NCI-H446 treated with DMSO at 0.1 percent for 48 hours (cell line): Measurements from ENCODE around the gene ZNF283.
A peak's percentile ranks its signal among the peaks of the same experiment; 100 is the strongest.

Experiments
- DNase-seq: peaks from one replicate; lab custom pipeline; 2025; lab: John Stamatoyannopoulos, UW

The ZNF283 gene

DNA sequence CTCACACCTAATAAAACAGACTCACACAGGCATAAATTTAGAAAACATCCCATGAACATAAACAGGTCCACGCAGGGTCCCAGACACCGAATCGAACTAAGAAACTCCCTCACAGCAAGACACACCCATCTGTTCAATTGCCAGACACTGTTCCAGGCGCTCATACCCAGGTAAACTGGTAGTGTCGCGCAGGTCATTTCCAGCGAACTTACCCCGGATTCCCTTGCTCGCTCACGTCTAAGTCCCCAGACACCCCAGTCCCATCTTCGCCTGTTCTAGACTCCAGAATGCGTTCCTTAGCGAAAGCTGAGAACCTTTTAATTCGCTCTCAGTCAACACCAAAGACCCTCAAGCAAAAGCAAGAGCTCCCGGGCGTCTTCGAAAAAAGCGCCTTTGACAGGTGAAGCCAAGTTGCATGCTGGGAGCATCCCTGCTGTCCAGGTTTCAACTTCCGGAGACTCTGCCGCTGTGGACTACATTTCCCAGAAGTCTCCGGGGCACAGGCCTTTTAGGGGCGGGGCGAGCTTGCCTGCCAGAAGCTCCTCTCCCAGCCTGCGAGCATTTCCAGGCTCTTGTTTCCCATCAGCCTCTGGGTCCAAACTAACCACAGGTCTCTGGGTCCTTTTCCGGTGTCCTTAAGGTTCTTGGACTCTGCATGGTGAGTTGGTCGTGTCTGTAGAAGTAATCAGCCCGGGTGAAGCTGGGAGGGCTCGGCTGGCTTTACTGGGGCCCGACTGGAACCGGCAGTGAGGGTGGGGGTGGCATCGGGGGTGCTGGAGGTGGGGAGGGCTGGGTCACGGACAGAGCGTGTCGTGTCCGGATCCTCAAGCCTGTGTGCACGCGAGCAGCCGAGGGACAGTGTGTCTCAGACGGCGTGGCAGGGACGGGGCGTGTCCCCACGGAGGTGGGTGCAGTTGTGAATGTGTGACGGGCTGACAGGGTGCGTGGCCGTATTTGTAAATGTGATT is at the start of gene ZNF283:
Gene ZNF283, plus strand, starts transcription at position 535 of the 968 bp plus-strand sequence. CDS start 6,184 bp downstream, outside the sequence.
- peak; percentile 70 for DNase-seq

DNA sequence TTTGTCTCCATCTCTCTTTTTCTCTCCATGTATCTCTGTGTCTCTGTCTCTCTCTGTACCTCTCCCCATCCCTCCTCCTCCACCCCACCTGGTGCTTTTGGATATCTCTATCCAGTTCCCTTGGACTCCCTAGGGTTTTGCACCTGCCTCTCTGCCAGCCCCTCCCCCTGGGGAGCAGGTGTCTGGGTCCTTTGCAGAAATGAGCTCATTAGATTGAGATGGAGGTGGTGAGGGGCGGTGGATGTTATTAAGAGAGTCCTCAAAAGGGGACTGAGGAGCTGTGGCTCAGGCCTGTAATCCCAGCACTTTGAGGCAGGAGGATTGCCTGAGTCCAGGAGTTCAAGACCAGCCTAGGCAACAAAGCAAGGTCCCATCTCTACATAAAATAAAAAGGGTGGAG is 48.5 kb upstream of the ZNF283 start:
- DNase-seq: no peak

DNA sequence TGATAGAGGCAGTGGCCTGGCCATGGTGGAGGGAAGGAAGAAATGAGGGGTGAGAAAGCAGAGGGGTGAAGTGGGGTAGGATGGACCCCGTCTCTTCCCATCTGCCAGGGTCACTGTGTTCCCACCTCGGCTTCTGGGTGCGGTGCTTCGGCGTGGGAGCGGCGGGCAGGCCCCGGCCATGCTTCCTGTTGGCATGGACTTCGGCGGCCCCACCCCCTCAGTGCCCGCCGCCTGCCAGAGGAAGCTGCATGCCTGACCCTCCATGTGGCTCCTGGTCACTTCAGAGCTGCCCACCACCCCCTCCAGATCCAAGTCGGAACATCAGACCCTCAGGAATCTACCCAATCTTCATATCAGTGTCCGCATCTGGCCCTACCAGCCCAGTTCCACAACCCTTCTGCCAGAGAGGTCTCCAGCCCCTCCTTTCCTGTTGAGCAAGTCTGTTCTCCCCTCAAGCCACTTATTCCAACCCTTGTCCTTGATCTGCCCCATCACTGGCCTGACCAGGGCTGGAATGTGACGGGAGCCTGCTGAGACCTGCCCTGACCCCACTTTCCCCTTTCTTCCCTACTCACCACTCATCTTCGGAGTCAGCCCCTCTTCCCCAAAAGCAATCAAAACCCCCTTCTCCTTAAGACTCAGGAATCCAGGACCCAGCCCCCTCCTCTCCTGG is 47.8 kb upstream of the ZNF283 start:
- no peak for DNase-seq

GRCh38 chr19:43779820-43780219 is 47.3 kb upstream of the ZNF283 start:
- DNase-seq: no peak

DNA sequence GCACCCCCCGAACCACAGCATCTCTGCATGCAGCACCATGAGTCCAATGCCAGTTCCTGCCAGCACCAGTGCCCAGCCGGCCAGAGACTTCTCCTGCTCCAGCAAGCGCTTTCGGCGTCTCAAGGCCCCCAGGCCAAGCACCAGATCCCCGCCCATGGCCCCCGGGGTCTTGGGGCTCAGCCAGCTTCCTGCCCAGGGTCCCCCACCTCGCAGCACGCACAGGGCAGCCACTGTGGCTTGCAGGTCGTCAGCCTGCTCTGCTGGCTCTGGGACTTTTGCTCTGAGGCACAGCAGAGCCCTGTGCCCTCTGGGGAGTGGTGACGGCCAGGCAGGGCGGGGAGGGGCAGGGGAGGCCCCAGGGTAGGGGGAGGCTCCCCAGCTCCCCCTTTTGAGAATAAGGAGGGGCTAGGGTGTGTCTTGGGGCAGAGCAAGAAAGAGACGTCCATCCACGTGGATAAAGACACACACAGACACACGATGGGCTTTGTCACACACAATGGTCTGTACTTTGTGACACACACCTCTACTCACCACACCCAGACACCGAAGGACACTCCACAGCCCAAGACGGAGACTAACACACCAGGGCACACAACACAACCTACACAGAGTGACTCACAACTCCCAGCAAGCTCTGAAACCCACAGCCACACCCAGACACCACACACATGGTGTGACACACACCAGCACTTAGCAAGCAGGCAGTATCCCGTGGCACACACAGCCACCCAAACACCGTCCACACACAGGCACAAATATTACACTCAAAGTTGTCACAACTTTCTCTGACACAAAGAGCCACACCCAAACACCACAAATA is 46.2 kb upstream of the ZNF283 start, which contains the start of gene KCNN4:
Gene KCNN4, minus strand, starts transcription at position 268 of the 820 bp plus-strand sequence. Its CDS starts 112 bp downstream, at position 156.
- DNase-seq: no peak

DNA sequence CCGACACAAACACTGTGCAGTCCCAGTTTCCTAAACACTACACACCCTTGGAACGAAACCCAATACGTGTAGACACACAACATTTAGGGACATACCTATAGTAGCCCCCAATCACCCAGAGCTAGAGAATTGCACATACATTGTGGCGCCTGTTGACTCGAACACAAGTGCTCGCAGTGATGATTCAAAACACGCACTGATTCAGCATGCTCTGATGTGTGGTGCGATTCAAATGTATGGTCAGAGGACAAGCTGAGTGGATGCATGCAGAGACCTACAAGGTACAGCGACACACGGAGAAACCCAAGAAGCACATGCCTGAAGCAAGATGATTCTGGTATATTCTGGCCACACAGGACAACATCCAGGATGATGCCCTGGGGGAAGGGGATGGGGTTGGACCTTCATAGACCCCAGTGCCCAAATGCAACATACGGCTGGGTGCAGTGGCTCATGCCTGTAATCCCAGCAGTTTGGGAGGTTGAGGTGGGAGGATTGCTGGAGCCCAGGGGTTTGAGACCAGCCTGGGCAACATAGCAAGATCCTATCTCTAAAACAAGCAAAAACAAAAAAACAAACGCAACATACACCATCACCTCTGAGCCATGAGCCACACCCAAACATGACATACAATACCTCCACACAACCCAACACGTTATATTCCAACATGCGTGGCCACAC is 45.4 kb upstream of the ZNF283 start:
- DNase-seq: no peak

DNA sequence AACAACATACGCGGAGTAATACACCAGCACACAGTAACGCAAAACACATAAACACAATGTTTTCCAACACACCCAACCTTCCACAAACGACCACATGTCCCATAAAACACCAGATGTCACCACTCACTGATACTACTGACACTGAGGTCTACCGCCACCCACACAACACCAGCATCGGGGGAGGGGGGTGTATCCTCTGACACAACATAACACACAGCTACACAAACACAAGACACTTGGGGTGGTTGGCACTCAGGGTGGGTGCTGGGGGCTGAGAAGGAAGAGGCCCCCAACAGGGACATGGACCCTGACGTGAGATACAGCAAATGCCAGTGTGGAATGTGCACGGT is 44.8 kb upstream of the ZNF283 start:
- DNase-seq: no peak

DNA sequence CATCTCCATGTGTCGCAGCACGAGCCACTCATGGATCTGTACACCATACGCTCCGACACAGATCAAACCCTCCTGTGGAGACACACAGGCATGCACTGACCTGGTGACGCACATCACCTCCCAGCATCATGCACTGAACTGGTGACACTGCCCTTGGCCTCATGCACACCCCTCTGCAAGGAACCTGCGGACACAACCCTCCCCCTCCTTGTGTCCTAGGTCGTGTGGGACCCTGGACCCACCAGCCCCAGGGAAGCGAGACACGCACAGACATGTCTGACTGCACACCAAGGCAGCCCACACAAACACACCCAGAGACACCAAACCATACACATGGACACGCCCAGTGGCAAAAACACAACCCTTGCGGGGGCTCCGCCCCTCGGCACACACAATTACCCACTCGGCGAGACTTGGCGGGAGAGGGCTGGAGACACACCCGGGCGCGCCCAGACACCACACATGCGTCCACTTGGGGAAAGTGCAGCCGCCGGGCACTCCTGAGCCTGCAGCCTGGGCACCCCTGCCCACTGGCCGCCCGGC is 44.4 kb upstream of the ZNF283 start:
- DNase-seq: no peak

DNA sequence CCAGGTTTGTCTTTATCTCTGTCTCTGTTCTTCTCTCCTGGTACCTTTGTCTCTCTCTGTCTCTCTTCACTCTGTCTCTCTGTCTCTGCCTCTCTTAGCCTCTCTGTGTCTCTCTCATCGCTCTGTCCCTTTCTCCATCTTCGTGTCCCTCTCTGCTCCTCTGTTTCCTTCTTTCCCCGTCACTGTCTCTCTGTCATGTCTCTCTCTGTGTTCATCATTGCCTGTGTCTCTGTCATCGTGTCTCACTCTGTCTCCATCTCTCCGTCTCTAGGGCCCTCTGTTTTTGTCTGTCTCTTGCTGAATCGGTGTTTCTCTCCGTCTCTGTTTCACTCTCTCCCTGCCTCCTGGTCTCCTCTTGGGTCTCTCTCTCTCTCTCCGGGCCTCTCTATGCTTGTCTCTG is 43.5 kb upstream of the ZNF283 start:
- DNase-seq: no peak

GRCh38 chr19:43784241-43784980 is 42.7 kb upstream of the ZNF283 start:
- no peak for DNase-seq

- peak; percentile 61 for DNase-seq
Measured at GRCh38 chr19:43784981-43785808, 41.9 kb upstream of the ZNF283 start.

DNA sequence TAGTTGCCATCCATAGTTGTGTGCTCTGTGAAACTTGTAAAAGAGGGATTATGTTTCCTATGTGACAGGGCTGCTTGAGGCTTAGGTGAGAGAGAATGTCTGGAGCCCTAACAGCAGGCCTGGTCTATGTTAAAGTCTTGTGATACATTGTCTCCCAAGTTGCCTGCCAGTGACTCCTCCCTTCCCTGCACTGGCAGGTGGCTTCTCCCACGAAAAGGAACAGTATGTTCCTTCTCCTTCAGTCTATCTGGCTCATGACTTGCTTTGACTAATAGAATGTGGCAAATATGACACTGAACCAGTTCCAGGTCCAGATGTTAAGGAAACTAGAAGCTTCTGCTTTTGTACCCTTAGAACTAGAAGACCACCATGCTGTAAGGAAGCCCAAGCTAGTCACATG is 40.5 kb upstream of the ZNF283 start:
- DNase-seq: no peak

DNA sequence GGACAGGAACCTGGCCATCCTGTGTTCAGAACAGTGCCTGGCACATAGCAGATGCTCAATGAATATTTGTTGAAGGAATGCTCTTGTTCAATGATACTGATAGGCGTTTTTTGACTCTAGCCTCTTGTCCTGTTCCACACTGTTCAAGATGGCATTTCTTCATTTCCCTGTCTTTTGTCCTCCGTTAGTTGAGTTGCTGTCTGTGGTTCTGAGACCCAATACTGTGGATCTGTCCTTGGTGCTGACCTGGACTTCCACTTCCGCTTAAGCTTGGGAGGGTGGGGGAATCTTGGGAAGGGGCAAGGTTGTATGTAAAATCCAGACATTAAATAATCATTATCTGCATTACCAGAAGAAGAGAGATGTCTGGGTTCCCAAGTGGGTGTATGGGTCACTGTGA is 38.1 kb upstream of the ZNF283 start:
- no peak for DNase-seq

- no peak for DNase-seq
Measured at GRCh38 chr19:43790587-43790986, 36.5 kb upstream of the ZNF283 start.

DNA sequence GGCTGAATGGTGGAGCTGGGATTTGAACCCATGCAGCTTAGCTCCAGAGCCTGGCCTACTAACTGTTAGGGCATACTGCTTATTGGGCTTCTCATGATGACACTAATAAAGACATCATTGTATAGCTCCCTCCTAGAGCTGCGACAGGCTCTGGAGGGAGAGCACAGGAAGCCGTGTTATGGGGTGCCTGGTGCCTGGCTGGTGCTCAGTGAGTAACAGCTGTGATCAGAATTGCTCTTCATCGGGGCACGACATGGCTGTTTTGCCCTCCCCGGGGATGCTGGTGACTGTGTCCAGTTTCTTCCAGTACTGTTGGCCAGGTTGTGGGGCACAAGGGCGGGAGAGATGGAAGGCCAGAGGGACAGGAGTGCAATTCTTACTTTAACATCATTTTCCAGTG is 30.0 kb upstream of the ZNF283 start:
- DNase-seq: no peak

DNA sequence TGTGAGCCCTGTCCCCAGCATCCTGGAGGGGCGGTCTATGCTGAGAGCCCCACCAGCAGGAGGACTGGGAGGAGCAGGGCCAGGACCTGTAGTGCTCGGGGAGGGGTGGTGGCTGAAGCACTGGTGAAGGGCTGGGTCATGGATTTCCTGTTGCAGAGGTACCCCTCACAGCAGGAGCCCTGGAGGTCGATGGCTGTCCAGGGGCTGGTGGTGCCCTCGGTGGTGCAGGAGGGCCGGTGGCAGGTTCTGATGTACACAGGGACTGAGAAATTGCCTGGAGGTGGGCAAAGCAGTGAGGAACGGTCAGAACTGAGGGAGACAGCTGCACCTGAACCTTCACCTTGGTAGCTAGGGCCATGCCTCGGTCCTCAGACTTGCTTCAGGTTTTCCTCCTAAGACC is 29.6 kb upstream of the ZNF283 start:
- no peak for DNase-seq

- no peak for DNase-seq
Measured at GRCh38 chr19:43798026-43798545, 29.0 kb upstream of the ZNF283 start.

- DNase-seq: no peak
Measured at GRCh38 chr19:43798546-43799409, 28.3 kb upstream of the ZNF283 start.
